GF-D8 (cell line): ENCODE data around the gene POU6F2.
"Not testable (repeated sequence)": the region's sequence is repeated elsewhere in the genome, so short reads cannot be mapped to it uniquely, and the experiment has no call there.

Source experiments
- DNase-seq: peaks from one replicate; lab custom pipeline; 2025; lab: John Stamatoyannopoulos, UW

Gene POU6F2

DNA sequence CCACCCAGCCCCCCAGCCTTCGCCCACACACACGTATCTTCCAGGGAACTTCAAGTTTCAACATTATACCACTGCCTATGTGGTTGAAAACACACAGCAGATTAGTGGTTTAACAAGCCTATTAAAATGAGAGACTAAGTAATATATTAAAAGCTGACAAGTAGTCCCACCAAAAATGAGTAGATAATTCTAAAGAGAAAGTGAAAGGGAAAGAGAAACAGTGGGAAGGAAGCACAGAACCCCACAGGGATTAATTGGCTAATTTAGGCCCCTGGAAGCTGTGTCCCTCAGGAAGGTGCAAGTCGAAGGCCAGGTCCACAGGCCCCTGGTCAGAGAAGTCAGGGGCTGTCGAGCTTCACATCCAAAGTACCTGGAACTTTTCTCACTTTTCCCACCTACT lies 378.0 kb downstream of the POU6F2 start:
- no peak for DNase-seq

DNA sequence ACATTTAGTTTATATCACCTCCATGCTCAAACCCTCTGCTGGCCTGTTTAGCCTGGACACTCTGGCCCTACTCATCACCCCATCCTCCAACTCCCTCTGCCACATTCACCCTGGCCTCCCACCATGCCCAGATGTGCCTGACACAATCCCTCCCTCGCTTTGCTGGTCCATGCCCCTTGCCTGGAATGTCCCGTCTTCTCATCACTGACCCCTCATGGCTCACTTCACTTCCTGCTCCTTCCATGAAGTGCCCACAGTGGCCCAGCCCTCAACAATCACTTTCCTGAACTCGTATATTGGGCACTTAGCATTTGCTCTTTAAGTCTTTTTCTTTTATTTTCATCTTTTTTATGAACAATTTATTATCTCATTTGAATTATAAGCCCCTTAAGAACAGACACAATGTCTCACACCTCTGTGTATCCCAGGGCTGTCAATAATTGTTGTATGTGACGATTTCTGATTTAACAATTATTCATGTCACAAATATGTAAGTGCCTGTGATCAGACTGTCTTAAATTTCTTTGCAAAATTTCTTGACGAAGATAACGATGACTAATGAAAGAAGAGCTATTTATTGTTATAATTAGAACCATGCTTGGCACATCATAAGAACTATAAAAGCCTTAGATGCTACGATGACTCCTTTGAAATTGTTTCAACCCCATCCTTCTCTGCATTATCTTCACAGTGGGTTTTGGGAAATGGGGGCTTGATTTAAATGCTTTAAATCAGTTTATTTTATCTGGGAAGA lies 378.6 kb downstream of the POU6F2 start:
- DNase-seq: no peak

DNA sequence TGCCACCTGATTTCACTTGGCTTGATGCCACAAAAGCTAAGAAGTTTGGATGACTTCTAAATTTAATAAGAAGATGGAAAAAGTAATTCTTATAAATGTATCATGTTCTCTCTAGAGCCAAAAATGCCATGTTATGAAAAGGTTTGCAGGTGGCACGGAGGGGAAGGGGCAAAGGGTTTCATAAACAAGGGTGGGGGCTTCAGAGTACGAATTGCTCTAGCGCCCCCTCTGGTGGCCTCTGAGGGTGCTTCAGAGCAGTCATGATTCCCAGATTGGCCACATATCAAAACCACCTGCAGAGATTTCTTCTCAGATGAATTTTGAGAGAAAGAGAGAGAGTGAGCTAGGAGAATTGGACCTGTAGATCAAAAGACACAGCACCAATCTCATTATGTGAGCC lies 379.9 kb downstream of the POU6F2 start:
- DNase-seq: no peak

DNA sequence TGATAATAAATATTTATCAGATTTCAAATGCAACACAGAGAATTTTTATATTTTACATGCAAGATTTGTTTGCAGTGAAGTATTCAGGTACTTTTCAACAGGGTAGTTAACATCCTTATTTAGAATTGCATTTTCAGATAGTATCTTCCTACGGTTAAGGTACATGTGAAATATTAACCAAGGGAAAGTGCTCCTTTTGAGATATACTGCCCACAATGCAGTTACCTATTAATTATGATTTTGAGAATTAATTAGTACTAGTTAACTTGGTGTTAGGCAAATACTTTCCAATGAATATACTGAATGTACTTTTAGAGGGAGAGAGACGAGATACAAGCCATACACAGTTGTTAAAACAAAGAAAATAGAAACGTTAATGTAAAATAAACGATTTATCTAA lies 382.3 kb downstream of the POU6F2 start:
- DNase-seq: no peak

DNA sequence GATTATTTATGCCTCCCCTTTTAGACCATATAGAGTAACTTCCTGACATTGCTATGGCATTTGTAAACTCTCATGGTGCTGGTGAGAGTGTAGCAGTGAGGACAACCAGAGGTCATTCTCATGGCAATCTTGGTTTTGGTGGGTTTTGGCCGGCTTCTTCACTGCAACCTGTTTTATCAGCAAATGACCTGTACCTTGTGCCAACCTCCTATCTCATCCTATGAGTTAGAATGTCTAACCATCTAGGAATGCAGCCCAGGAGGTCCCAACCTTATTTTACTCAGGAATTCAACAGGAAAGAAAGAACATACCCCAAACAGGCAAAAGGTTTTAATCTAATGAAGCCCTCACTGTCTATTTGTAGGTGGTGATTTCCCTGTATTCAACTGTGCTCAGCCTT lies 383.1 kb downstream of the POU6F2 start:
- no peak for DNase-seq

DNA sequence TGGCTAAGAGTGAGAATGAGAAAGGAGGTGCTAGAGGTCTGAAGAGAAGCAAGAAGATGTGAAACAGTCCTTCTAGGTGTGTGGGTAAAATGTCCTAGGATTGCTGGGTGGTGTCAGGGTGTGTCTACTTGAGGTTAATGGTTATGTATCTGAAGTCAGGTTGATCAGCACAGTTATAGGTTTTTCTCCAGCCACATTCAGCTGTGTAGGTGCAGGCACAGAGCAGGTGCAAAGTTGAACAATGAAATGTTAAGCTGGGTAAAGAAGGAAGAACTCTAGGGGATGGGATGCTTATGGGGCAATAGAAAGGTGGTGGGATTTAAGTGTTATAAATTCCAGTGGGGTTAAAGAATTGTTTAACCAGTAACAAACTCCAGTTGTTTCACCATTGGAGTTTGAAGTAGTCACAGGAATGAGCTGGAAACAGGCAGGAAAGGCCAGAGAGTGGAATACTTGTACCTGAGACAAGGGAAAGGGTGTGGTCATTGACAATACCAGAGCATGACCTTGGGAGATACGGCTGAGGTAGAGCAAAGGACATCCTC lies 388.1 kb downstream of the POU6F2 start:
- DNase-seq: no peak

DNA sequence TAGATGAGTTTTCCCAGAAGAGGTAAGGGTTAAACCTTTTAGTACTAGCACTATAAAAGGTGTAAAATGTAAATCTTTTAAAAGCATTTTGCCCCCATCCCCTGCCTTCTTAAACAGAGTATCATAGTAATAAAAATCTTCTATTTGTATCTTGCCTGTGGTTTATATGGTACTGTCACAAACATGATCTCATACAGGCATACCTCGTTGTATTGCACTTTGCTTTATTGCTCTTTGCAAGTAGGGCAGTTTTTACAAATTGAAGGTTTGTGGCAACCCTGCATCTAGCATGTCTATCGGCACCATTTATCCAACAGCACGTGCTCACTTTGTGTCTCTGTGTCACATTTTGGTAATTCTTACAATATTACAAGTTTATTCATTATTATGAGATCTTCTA lies 389.7 kb downstream of the POU6F2 start:
- no peak for DNase-seq

DNA sequence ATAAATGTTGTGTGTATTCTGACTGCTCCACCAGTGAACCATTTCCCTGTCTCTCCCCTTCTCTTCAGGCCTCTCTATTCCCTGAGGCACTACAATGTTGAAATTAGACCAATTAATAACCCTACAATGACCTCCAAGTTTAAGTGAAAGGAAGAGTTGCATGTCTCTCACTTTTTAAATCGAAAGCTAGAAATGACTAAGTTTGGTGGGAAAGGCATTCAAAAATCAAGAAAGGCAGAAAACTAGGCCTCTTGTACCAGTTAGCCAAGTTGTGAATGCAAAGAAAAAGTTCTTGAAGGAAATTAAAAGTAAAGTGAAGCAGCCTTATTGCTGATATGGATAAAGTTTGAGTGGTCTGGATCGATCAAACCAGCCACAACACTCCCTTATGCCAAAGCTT lies 390.2 kb downstream of the POU6F2 start:
- DNase-seq: no peak

DNA sequence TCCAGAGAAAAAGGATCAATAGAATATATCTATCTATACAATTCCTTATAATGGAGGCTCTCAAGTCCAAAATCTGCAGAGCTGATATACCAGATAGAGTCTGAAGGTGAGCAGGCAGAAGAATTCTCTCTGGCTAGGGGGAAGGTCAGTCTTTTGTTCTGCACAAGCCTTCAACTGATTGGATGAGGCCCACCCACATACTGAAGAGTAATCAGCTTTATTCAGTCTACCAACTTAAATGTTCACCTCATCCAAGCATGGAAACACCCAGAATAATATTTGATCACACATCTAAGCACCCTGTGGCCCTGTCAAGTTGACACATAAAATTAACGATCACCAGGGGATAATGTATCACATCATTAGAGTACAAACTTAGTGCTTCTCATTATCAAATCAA lies 394.7 kb downstream of the POU6F2 start:
- no peak for DNase-seq

DNA sequence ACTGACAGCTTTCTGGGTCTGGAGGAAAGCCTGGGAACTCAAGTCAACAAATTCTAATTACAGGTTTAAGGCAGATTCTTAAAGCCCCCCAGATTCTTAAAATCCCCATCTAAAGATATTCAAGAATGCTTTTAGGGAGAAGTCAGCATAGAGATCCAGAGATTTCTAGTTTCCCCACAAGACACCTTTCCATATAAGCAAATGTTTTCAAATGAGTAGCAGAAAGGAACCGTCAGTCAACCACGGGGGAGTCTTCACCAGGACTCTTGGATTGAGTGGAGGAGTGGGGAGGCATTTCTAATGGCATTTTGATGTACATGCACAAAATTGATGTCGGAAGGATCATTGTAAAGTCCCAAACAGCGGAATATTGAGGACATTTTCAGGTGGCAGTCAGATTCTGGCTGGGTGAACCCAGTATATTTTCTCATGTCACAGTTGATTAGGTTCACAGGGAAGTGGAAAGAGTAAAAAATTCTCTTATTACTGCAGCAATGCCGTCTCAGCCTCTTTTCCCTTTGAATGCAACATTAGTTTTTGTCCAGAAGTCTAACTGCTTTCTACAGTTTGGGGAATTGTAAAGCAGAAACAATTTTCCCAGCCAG lies 396.8 kb downstream of the POU6F2 start:
- no peak for DNase-seq

DNA sequence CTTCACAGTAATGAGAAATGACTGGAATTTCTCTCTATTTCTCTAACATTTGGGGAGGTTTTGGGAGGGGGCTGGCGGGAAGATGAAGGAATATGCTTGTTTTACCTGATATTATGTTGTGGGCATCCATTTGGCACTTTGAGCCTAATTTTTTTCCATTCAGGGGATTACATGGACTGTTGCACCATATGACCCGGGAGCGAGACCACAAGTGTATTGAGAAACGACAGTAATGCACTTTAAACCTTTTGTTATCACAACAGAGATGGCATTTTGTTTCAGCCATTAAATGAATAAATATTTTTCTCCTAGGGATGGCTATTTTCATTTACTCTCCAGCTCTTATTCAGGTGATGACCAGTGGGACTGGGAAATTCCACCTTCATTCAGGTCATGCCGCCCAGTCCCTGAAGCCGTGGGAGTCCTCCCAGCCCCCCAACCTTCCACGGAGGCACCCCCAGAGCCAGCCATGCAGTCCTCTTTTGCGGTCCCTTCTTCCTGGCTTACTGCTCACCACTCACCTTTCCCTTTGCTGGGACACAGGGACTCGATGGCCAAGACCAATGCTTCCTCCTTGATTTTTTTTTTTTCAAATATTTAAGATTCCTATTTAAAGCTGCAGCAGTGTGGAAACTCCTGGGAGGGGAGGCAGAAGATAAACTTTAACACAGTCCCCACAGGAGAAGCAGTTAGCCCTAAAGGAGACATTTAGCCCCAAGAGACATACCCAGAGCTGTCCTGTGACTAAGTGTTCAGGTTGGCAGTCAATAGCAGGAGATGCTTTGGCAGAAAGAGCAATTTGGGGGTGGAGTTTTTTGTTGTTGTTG lies 397.6 kb downstream of the POU6F2 start:
- no peak for DNase-seq

DNA sequence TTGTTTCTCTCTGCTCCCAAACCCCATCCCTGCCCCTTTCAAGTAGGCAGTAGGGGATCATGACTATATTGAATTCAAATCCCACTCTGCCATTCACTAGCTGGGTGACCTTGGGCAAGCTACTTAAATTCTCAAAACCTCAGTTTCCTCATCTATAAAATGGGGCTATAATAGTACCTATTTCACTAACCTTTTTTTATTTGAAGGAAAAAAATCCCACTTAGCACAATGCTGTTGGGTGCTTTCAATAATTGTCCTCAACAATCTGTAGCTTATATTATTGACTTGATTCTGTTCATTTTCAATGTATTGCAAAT lies 398.1 kb downstream of the POU6F2 start:
- DNase-seq: no peak

DNA sequence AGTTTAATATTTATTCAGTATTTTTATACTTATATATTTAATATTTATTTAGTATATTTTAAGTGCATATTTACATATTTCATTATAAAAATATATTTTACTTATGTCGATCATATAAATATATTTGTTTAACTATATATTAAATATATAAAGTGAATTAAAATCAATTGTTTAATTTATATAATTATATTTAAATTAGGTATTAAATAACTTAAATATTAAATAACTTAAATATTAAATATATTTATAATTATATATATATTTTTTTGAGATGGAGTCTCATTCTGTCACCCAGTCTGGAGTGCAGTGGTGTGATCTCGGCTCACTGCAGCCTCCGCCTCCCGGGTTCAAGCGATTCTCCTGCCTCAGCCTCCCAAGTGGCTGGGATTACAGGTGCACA lies 399.2 kb downstream of the POU6F2 start:
- not testable (repeated sequence) for DNase-seq

DNA sequence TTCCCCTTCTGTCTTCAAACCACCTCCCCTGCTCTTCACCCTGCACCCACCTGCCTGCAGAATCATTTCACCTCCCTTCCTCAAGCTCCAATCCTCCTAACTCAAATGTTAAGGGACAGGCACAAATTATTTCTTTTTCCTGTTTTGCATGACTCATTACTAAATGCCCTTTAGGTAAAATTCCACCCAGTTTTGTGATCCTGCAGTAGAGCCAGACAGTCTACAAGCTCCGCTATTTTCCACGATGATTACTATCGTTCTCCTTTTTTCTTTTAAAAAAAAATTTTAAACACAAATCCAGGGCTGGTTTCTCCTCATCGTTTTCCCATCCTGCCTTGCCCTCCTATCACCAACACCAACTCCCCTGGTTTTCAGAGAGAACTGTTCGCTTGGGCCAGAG lies 401.7 kb downstream of the POU6F2 start:
- DNase-seq: no peak

DNA sequence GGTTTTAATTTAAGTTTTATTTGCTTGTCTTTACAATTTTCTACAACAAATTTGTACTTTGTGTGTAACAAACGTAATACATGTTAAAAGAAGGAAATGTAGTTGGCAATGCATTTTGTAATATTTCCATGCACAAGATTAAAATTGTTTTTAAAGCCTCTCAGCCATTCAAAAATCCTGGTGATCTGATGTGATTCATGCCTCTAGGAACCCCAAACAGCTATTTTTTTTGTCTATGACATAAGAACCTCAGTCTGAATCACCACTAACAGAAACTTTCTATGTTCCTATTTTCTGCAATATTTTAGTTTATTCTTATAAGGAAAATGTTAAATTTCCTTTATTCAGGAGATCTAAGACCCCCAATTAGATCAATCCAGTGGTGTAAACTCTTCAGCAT lies 405.4 kb downstream of the POU6F2 start:
- no peak for DNase-seq

DNA sequence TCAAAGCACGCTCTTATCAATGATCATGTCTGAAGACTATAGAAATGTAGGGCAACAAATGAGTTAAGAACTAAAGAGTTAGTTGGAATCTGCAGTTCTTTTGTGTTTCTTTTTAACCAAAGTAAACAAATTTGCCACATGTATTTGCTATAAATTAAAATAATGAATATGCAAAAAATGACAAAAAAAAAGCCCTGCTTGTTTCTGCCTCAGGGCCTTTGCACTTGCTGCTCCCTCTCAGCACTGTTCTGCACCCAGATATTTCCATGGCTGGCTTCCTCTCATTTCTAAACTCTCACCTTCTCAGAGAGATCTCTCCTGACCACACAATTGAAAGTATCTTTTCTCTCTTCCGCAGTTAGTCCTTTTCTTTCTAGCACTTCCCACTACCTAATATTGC lies 406.7 kb downstream of the POU6F2 start:
- no peak for DNase-seq

DNA sequence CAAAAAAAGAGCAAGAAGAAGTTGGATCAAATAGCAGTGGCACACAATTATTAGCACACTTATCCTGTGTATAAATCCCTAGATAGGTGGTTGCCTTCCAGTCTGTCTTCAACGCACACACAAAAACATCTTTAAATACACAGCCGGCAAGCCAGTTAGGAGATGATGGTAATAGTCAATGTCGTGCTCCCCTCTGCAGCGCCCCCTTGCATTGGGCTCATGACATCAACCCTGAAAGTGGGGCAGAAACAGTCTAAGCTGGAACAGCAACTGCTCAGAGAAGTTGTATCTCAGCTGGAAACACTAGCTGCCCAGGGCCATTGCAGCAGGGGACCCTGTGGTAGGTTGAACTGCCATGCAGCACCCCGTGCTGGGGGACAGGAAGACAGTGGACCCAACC lies 409.0 kb downstream of the POU6F2 start:
- no peak for DNase-seq

DNA sequence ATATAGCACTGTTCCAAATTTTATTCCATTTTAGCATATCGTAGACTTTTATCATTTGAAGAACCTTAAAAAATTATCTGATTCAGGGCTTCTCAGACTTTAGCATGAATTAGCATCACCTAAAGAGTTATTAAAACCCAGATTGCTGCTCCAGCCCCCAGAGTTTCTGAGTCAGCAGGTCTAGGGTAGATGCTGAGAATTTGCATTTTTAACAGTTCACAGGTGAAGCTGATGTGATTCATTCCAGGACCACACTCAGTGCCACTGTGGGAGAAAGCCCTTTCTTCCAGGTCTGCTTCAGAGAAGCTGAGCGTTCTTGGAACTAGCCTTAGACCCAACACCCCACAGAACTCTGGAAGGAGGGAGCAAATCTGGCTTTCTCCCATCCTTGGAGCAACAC lies 414.4 kb downstream of the POU6F2 start:
- no peak for DNase-seq

DNA sequence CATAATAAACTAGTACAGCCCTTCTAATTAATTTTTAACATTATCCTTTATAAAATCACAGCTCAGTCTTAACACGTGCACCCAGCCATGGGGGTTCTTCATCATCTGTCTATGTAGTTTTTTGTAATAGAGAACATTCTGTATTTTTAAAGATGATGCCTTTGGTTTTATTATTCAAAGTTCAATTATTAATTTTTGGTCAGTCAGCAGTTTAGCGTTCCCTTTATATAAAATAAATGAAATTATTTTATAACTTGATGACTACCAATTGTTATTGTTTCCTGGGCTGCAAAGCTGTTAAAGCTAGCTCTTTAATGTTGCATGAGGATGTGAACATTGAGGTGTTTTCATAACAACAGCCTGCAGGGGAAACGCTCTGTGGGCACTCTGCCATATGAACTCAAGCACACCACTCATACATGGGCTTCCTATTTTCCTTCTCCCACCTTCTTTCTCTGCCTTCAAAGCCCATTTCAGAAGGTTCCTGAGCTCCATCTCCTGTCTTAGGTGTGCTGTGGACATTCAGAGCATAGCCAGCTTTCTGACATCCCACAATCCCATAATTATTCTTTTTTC lies 416.5 kb downstream of the POU6F2 start:
- DNase-seq: no peak

DNA sequence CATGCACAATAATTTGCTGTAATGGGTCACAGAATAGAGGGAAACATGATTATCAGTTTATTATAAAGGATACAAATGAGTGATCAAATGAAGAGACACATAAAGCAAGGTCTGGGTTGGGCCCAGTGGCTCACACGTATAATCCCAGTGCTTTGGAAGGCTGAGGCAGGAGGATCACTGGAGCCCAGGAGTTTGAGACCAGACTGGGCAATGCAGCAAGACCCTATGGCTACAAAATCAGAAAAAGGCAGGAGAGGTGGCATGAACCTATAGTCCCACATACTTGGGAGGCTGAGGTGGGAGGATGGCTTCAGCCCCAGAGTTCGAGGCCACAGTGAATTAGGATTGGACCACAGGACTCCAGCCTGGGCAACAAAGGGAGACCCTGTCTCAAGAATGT lies 421.7 kb downstream of the POU6F2 start:
- DNase-seq: no peak

DNA sequence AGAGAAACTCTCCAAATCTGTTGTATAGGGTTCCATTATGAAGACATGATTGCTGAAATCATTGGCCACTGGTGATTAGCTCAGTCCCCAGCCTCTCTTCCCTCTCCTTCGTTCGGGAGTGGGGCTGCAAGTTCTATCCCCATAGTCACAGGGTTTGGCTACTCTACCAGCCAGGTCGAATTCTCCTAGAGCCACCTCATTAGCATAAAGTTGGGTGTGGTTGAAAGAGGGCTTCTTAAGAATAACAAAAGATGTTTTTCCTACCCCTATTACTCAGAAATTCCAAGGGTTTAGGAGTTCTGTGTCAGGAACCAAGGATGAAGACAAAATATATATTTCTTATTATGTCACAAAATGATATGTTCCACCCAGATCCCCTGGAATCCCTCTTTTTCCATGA lies 422.3 kb downstream of the POU6F2 start:
- DNase-seq: no peak

DNA sequence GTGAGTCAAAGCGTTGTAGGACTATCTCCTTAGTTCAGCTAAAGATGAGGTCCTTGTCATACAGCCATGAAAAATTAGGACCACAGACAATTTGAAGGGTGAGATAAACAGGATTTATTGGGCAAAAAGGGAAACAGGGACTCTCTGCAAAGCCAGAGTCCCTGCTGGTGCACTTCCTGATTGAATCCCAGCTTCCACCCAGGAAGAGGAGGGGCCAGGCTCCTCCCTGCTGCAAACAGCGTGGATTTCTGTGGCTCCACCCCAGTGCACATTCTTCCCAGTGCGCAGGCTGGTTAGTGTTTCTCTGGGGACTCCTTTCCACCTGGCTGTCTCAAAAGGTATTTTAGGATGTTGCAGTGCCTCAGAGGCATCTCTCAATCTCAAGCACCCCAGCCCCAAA lies 423.1 kb downstream of the POU6F2 start:
- no peak for DNase-seq

DNA sequence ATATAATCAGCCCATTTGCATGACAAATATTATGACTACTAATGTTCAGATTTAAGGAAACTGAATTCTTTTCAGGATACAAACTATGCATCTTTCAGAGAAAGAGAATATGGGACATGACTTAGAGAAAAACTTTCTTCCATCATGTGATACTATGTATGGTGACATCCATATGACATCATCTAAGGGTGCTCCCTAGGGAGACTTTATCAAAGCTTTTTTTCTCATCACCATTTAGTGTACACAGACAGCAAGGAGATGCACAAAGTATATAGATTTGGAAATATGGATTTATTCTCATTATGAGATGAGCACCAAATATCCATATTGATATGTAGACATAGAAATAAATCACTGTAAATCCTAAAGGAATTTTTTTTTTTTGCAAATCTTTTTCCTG lies 424.3 kb downstream of the POU6F2 start:
- DNase-seq: no peak
